Erythroblast (primary cell): ENCODE data around the gene GPC6.
"Not testable (repeated sequence)": the region's sequence is repeated elsewhere in the genome, so short reads cannot be mapped to it uniquely, and the experiment has no call there.

Experiments used
- DNase-seq, 2 experiments: peaks; one replicate each; lab custom pipeline; 2025; lab: John Stamatoyannopoulos, UW
- GATA1 ChIP-seq: IDR thresholded peaks from 2 replicates; pipeline ENCODE4 v1.6.1; 2011; ENCODE audit warnings: low read depth, mild to moderate bottlenecking, control low read depth, low read length, moderate library complexity
- POLR2A ChIP-seq: IDR thresholded peaks from 2 replicates; pipeline ENCODE4 v1.6.1; 2011; ENCODE audit warnings: mild to moderate bottlenecking, low read length

GPC6 gene

GRCh38 chr13:94267581-94268366 is 1041.2 kb downstream of the GPC6 start:
- DNase-seq: no peak
- TF ChIP-seq GATA1: no peak
- TF ChIP-seq POLR2A: no peak

GRCh38 chr13:94268661-94269060 is 1042.1 kb downstream of the GPC6 start:
- no peak for DNase-seq
- no peak for TF ChIP-seq GATA1
- no peak for TF ChIP-seq POLR2A

- TF ChIP-seq GATA1 (no peak), POLR2A (no peak)
- no peak for DNase-seq
These were observed 1043.0 kb downstream of the GPC6 start for GRCh38 chr13:94269557-94269956.

GRCh38 chr13:94270556-94270955 is 1043.9 kb downstream of the GPC6 start:
- no peak for DNase-seq
- no peak for TF ChIP-seq GATA1
- no peak for TF ChIP-seq POLR2A

GRCh38 chr13:94272038-94272437 is 1045.4 kb downstream of the GPC6 start:
- TF ChIP-seq GATA1: no peak
- no peak for TF ChIP-seq POLR2A

GRCh38 chr13:94280349-94280748 is 1053.7 kb downstream of the GPC6 start:
- no peak for TF ChIP-seq POLR2A
- TF ChIP-seq GATA1: no peak
- no peak for DNase-seq

More at GRCh38 chr13:94272038-94272437, 1045.4 kb downstream of the GPC6 start:
- no peak for DNase-seq

- DNase-seq: no peak
- no peak for TF ChIP-seq POLR2A
- TF ChIP-seq GATA1: no peak
These were observed 1054.2 kb downstream of the GPC6 start for GRCh38 chr13:94280845-94281244.

- TF ChIP-seq GATA1 (no peak), POLR2A (no peak)
- DNase-seq: no peak
These were observed 1060.0 kb downstream of the GPC6 start for GRCh38 chr13:94286581-94286980.

- TF ChIP-seq POLR2A (no peak), GATA1 (no peak)
- DNase-seq: no peak
These were observed 1065.2 kb downstream of the GPC6 start for GRCh38 chr13:94291631-94292322.

GRCh38 chr13:94292323-94292640 is 1065.7 kb downstream of the GPC6 start:
- TF ChIP-seq GATA1: no peak
- TF ChIP-seq POLR2A: no peak
- DNase-seq: no peak

GRCh38 chr13:94296471-94296870 is 1069.9 kb downstream of the GPC6 start:
- DNase-seq: no peak
- no peak for TF ChIP-seq GATA1
- no peak for TF ChIP-seq POLR2A

- TF ChIP-seq POLR2A (no peak), GATA1 (no peak)
- DNase-seq: no peak
These were observed 1071.7 kb downstream of the GPC6 start for GRCh38 chr13:94298346-94298745.

- no peak for TF ChIP-seq POLR2A
- no peak for TF ChIP-seq GATA1
- DNase-seq: no peak
These were observed 1073.8 kb downstream of the GPC6 start for GRCh38 chr13:94300401-94300800.

- TF ChIP-seq POLR2A (no peak), GATA1 (no peak)
- DNase-seq: no peak
These were observed 1074.9 kb downstream of the GPC6 start for GRCh38 chr13:94301487-94301886.

- not testable (repeated sequence) for DNase-seq
These were observed 1076.4 kb downstream of the GPC6 start for GRCh38 chr13:94302847-94303565.
